ENCODE results near the gene TCHHL1. TPM values are rescaled to one million over a fixed set of nuclear protein-coding genes. Genes with fewer than 3 reads are reported as not detected.

TCHHL1 gene
- total and polyA plus RNA-seq, 11 donors: not detected

GRCh38 chr1:152047730-152048415 lies 41.0 kb downstream of the TCHHL1 start:
- TF ChIP-seq POLR2A (IDR thresholded peaks at IDR 0.05) (peak in 1 of 2 donors; percentile 69), CTCF (IDR thresholded peaks at IDR 0.05) (peak in 11 of 12 donors; percentile 15 to 76 (median 47))
- intact Hi-C loops (cut with DNase I): loop anchor here in 1 of 10 donors (5.0 kb wide), 1 partner anchor 394 kb away; no protein-coding TSS in a partner anchor
- H3K4me1 ChIP-seq: peaks cover 3 to 70% (median 17%) of the 10 kb centered on the region in 12 donors

GRCh38 chr1:152047413-152047729 lies 41.5 kb downstream of the TCHHL1 start:
- Histone ChIP-seq H3K9me3 (no peaks in the 10 kb centered on the region), H3K4me3 (peak overlapping the region in 8 of 12 donors; percentile 2 to 42 (median 26)), H3K27ac (peak overlapping the region; percentile 73 to 97 (median 86)), H3K4me1 (peaks cover 3 to 66% (median 17%) of the 10 kb centered on the region in 12 donors), H3K27me3 (no peaks in the 10 kb centered on the region), H3K36me3 (no peaks in the 10 kb centered on the region)
- TF ChIP-seq CTCF (IDR thresholded peaks at IDR 0.05): no peak
- TF ChIP-seq POLR2A (IDR thresholded peaks at IDR 0.05): no peak
- peak in 1 of 4 donors; percentile 17 for ATAC-seq
- 59 to 65% (median 60%) methylated on average over 5 of the region's 5 CpGs for WGBS, 4 donors
- intact Hi-C loops (cut with DNase I): loop anchor here in 1 of 10 donors (5.0 kb wide), 1 partner anchor 395 kb away; no protein-coding TSS in a partner anchor
- peak in 1 of 5 donors; percentile 45 for DNase-seq

More at GRCh38 chr1:152047730-152048415, 41.0 kb downstream of the TCHHL1 start:
- H3K27me3 ChIP-seq: peaks cover 0 to 2% (median 0%) of the 10 kb centered on the region in 9 donors
- H3K36me3 ChIP-seq: no peaks in the 10 kb centered on the region
- DNase-seq: peak; percentile 87 to 94 (median 94)
- H3K27ac ChIP-seq: peak overlapping the region; percentile 73 to 97 (median 86)
- ATAC-seq: peak; percentile 94 to 97 (median 96)
- peak overlapping the region in 9 of 12 donors; percentile 2 to 42 (median 25) for H3K4me3 ChIP-seq
- no peaks in the 10 kb centered on the region for H3K9me3 ChIP-seq
- 3 to 9% (median 4%) methylated on average over 13 of the region's 13 CpGs for WGBS, 4 donors

GRCh38 chr1:152044386-152044785 lies 44.5 kb downstream of the TCHHL1 start:
- Histone ChIP-seq H3K27me3 (no peaks in the 10 kb centered on the region), H3K4me3 (no peak overlapping the region), H3K36me3 (no peaks in the 10 kb centered on the region), H3K9me3 (no peaks in the 10 kb centered on the region), H3K4me1 (peaks cover 3 to 44% (median 17%) of the 10 kb centered on the region in 12 donors), H3K27ac (peak overlapping the region in 3 of 12 donors; percentile 9 to 25 (median 9))
- 21 to 28% (median 25%) methylated on average over 3 of the region's 3 CpGs for WGBS, 4 donors
- TF ChIP-seq POLR2A (IDR thresholded peaks at IDR 0.05) (no peak), CTCF (IDR thresholded peaks at IDR 0.05) (no peak)
- DNase-seq (no peak), ATAC-seq (no peak)
- intact Hi-C loops (cut with DNase I): no loop called here

GRCh38 chr1:152043870-152044269 lies 45.0 kb downstream of the TCHHL1 start:
- Histone ChIP-seq H3K36me3 (no peaks in the 10 kb centered on the region), H3K4me3 (no peak overlapping the region), H3K27ac (no peak overlapping the region), H3K4me1 (peaks cover 3 to 42% (median 17%) of the 10 kb centered on the region in 12 donors), H3K9me3 (no peaks in the 10 kb centered on the region), H3K27me3 (no peaks in the 10 kb centered on the region)
- DNase-seq (no peak), ATAC-seq (no peak)
- 62 to 74% (median 70%) methylated on average over 5 of the region's 5 CpGs for WGBS, 4 donors
- intact Hi-C loops (cut with DNase I): no loop called here
- TF ChIP-seq POLR2A (IDR thresholded peaks at IDR 0.05) (no peak), CTCF (IDR thresholded peaks at IDR 0.05) (no peak)

All from heart left ventricle (tissue), 16 donors.